H1 (cell line): ENCODE data around the gene CIRBP.

Experiments
- BACH1 ChIP-seq: IDR thresholded peaks from 2 replicates; pipeline ENCODE4 v1.6.1; 2012; ENCODE audit warnings: low read length, improper control_type of control experiment
- HDAC6 ChIP-seq: IDR thresholded peaks from one replicate; pipeline ENCODE4 v1.7.1; 2012; ENCODE audit warnings: low read depth, mild to moderate bottlenecking, inconsistent platforms, low read length, moderate library complexity
- POLR2AphosphoS5 ChIP-seq: IDR thresholded peaks from 2 replicates; pipeline ENCODE4 v1.6.1; 2011; ENCODE audit warnings: low read depth, low read length
- RFX5 ChIP-seq: IDR thresholded peaks from 2 replicates; pipeline ENCODE4 v1.6.1; 2011; ENCODE audit warnings: low read depth, low read length, improper control_type of control experiment, borderline replicate concordance
- RNF2 ChIP-seq: fragments of 200-900, 300-1000 bp; sonication (generic); IDR thresholded peaks from 2 replicates; pipeline ENCODE4 v1.7.1; 2016; ENCODE audit warnings: borderline replicate concordance, low read depth, mild to moderate bottlenecking, antibody characterized with exemption, low read length; ENCODE audit not compliant: poor library complexity, severe bottlenecking; ENCODE audit errors: missing control alignments
- TCF12 ChIP-seq: IDR thresholded peaks from 2 replicates; pipeline ENCODE4 v1.6.1; 2011; ENCODE audit warnings: low read depth, mild to moderate bottlenecking, low read length
- TF ChIP-seq, protein P1 (sequence below), 3 experiments: IDR thresholded peaks; 1 replicate in 2 of 3; 2 replicates in 1 of 3; pipeline versions ENCODE4 v1.5.1 to v1.6.1; 2011; ENCODE audit warnings: low read length in 3 of 3, mild to moderate bottlenecking in 3 of 3, inconsistent platforms in 2 of 3, low read depth in 1 of 3, moderate library complexity in 1 of 3; ENCODE audit not compliant: insufficient read depth in 1 of 3; ENCODE audit errors: control extremely low read depth in 1 of 3

DNA sequence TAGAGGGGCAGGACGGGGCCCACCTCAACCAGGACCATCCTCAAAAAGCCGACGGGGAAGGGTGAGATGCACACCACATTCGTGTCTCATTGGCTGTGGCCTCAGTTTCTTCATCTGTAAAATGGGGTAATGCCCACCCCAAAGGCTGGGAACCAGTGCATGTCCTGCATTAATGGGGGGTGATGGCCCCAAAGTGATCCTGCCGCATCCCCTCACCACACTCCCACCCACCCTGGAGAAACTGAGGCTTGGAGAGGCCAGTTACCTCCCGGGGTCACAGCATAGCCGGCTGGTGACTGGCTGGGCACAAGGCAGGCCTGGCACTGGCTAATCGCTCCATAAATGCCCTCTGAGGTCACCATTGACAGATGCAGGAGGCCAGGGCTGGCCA is 21.4 kb upstream of the CIRBP start:
- TF ChIP-seq TCF12: no peak
- TF ChIP-seq RFX5: no peak
- no peak for TF ChIP-seq HDAC6
- no peak for TF ChIP-seq RNF2
- no peak for TF ChIP-seq POLR2AphosphoS5
- TF ChIP-seq, protein P1, sequence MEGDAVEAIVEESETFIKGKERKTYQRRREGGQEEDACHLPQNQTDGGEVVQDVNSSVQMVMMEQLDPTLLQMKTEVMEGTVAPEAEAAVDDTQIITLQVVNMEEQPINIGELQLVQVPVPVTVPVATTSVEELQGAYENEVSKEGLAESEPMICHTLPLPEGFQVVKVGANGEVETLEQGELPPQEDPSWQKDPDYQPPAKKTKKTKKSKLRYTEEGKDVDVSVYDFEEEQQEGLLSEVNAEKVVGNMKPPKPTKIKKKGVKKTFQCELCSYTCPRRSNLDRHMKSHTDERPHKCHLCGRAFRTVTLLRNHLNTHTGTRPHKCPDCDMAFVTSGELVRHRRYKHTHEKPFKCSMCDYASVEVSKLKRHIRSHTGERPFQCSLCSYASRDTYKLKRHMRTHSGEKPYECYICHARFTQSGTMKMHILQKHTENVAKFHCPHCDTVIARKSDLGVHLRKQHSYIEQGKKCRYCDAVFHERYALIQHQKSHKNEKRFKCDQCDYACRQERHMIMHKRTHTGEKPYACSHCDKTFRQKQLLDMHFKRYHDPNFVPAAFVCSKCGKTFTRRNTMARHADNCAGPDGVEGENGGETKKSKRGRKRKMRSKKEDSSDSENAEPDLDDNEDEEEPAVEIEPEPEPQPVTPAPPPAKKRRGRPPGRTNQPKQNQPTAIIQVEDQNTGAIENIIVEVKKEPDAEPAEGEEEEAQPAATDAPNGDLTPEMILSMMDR (IDR thresholded peaks at IDR 0.05; ENCODE audit: control extremely low read depth in 1 of 3, insufficient read depth in 1 of 3, low read depth in 1 of 3, low read length in 3 of 3): no peak
- no peak for TF ChIP-seq BACH1
